GM18951 (cell line): ENCODE measurements around the gene HADHB.
"Not testable (repeated sequence)": the region's sequence is repeated elsewhere in the genome, so short reads cannot be mapped to it uniquely, and the experiment has no call there.

Source experiments
- POLR2A ChIP-seq: IDR thresholded peaks from 4 replicates; pipeline ENCODE4 v1.6.1; 2011; ENCODE audit warnings: mild to moderate bottlenecking; ENCODE audit not compliant: insufficient read length, insufficient read depth; ENCODE audit errors: extremely low read depth
- in situ Hi-C: fragments of 300-500 bp; cut with MboI; formaldehyde crosslinking; loops from one replicate; pipeline ENCODE4 v1.12.0; 2022; ENCODE audit warnings: low sequenced_read_pairs, mixed read lengths, inconsistent platforms; ENCODE audit not compliant: unreplicated experiment

The HADHB gene

DNA sequence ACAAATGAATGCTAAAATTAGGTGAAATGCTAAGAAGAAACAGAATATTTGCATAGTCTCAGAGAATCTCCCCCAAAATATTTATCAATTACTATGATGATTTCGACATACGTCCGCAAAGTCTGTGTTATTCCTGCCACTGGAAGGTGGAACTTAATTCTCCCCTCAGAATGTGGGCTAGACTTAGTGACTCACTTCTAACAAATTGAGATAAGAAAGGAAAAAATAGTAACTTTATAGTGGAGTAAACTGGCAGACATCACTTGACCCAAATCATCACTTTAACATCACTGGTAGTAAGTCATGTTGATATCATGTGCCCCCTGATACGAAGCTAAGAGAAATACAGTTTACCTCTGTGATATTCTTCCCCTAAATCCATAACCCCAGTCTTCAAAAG, 23.5 kb downstream of the HADHB start:
- TF ChIP-seq POLR2A, result no peak
- in situ Hi-C loops, result no loop called here

DNA sequence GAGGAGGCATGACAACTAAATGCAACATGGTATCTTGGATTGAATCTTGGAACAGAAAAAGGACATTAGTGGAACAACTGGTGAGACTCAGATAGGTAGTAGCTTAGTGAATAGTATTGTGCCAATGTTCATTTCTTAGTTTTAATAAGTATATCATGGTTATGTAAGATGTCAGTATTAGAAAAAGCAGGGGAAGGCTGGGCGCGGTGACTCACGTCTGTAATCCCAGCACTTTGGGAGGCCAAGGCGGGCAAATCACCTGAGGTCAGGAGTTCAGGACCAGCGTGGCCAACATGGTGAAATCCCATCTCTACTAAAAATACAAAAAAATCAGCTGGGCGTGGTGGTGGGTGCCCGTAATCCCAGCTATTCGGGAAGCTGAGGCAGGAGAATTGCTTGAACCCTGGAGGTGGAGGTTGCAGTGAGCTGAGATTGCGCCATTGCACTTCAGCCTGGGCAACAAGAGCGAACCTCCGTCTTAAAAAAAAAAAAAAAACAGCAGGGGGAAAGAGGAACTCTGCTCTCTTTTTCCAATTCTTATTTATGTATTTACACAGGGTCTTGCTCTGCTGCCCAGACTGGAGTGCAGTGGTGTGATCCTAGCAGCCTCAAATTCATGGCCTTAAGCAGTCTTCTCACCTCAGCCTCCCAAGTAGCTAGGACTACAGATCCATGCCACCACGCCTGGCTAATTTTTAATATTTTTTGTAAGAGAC, 24.1 kb downstream of the HADHB start:
- in situ Hi-C loops, result not testable (repeated sequence)

DNA sequence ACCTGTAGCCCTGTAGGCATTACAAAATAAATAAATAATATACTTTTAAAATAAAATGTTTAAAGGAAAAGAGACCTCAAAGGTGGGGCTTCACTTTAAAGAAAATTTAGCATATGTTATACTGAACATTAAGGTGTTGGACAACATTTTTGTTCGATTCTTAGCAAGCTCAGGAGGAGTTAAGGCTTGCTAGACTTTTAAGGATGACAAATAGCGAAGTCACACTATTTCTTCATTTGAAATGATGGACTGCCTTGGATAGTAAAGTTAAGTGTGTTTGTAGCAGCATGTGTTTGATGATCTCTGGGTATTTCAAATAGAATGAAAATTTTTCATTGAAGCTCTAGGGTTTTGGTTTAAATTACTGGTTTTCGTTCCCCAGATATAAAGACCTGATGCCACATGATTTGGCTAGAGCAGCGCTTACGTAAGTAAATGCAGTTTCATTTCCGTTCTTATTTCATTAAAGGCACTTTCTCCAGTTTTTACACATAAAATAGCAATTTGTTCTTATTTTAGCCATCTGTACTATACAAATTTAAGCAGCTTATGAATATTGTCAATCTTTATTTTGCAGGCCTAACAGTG, 24.9 kb downstream of the HADHB start:
- TF ChIP-seq POLR2A, result no peak
- in situ Hi-C loops, result no loop called here

DNA sequence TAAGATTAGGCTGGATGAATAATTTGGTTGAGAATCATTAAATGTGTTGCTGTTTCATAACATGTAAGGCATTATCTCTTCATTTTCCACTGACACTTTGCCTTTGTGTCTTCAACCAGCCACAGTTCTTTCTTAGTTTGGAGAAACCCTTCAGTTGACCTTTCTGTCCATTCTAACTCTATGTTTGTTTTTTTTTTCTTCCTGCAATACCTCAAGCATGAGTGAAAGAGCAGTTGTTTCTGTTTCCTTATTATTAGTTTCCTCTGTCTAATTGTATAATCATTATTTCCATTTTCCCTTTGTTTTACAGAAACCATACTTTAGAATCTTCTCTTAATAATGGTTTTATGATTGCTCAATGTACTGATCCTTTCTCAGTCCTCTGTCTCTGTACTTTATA, 25.6 kb downstream of the HADHB start:
- in situ Hi-C loops, result no loop called here
- no peak for TF ChIP-seq POLR2A

DNA sequence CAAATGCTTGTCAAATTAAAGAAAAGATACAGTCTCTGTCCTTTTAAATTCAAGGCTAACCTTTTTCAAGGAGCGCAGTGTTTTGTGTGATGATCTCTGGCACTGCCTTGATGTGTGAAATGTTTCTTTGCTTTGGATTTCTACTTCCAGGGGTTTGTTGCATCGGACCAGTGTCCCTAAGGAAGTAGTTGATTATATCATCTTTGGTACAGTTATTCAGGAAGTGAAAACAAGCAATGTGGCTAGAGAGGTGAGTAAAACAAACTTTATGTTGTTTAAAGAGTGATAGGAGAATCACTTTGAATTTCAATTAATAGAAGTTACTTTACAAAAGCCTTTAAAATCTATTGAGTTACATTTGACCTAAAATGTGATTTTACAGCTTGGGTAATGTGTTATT, 28.8 kb downstream of the HADHB start:
- TF ChIP-seq POLR2A, result no peak
- in situ Hi-C loops, result no loop called here

DNA sequence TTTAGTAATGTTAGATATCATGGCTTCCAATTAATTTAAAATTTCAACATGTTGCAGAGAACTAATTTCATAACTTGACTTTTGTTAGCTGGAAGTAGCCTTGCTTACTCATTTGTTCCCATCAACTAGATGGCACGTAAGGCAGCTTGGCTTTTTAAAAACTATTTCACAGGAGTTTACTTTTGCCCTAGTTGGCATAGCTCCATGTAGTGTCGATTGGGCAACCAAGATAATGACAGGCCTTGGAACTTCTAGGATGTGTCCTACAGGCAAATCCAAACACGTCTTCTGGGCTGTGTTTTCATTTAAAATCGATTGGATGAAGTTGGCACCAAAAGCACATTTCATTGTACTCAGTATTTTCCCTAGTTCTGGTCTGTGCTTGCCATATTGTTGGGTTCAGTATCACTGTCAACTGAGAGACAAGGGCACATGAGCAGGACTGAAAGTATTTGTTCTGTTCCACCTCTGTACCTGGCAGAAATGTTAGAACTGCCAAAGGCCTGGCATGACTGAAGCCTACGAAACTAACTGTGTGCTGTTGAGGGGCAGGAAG, 29.4 kb downstream of the HADHB start:
- in situ Hi-C loops, result no loop called here
- no peak for TF ChIP-seq POLR2A

DNA sequence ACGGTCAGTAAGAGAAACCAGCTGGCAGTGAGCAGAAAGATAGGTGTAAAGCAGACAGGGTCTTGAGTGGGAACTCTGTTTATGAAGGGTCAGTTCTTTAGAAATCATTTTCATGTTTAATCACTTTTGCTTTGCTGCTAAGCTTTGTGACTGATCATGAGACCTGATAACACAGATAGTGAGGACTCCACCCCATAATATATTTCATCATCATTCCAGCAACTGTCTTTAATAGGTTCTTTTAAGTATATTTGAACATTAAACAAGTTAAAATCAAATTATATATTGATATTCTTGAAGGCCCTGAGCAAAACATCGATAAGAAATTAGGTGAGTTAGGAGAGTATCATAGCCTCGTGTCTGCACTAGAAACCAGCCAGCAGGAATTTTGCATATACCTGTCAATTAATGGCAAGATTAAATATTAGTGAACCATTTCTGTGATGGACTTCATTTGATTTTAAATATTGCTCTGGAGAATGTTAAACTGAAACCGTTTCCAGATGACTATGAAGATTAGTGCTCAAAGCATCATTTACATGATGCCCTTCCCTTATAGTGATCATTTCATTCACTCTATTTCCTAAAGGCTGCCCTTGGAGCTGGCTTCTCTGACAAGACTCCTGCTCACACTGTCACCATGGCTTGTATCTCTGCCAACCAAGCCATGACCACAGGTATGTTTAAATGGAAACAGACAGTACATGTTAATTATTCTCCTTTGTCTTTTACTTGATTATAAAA, 31.9 kb downstream of the HADHB start:
- in situ Hi-C loops, result no loop called here
- TF ChIP-seq POLR2A, result no peak

DNA sequence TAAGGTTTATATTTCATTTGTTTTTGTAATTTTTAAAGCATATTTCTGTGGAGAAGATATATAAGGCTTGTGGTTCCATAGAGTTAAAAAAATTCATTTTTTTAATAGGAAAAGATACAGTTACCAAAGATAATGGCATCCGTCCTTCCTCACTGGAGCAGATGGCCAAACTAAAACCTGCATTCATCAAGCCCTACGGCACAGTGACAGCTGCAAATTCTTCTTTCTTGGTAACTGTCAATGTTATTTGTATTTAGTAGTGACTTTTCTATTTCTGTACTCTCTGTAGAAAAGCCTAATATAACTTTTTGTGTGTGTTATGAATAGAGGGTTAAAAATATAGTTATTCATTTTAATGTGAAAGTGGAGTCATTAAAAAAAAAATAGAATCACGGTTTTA, 35.1 kb downstream of the HADHB start:
- in situ Hi-C loops, result no loop called here
- TF ChIP-seq POLR2A, result no peak

DNA sequence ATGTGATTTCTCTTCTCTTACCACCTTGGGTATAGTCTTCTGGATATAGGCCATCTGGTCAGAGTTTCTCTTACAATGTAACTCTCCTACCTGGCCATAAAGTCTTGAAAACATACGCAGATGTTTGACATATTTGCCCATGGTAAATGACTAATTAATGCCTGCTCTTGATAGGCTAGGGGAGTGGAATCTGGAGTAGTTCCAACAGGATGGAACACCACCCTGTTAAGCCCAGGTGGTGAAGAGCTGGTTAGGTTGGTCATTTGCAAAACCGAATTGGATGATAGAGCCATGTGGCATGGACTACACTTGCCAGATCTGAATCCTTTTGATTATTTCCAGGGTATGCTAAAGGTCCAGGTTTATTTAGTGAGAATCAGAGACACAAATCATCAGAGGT, 36.5 kb downstream of the HADHB start:
- in situ Hi-C loops, result no loop called here
- no peak for TF ChIP-seq POLR2A

DNA sequence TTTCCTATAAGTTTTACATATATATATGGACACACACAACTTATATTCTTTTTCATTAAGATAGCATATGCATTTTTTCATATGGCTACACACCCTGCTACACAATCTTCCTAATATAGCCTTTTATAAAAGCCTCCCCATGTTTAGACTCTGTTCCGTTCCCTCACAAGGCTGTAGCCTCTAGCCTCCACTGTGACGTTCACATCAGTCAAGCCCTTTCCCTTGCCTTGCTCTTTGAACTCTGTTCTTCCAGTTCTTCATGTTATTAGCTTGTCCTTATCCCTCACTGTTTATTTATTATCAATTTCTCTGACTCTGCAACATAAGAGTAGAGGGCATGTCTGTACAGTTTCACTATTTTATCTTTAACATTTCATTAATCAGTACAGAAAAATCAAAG, 38.9 kb downstream of the HADHB start:
- TF ChIP-seq POLR2A, result no peak
- in situ Hi-C loops, result no loop called here

DNA sequence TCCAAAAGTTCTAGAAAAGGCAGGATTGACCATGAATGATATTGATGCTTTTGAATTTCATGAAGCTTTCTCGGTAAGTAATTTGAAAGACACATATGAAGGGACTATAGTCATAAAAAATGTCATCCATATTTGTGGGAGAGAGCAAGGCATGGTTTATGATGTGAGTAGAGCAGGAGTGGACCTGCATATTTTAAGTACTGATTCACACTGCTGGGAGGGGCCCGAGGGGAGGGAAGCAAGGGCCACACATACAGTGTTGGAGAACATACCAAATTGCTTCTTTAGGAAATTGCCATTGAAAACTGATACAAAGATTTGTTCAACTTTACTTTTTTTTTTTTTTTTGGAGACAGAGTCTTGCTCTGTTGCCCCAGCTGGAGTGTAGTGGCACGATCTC, 39.4 kb downstream of the HADHB start:
- no peak for TF ChIP-seq POLR2A
- in situ Hi-C loops, result no loop called here

DNA sequence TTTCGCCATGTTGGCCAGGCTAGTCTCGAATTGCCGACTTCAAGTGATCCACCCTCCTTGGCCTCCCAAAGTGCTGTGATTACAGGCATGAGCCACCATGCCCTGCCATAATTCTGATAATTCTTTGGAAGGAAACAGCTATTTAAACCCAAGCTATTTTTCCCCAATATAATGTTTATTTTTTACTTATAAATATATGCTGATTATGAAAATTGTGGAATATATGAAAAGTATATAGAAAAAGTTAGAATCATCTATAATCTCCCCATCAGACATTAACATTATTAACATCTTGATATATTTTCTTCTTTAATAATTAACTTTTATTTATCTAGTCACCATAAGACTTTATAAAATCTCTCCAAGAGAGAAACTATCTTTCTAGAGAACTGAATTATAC, 41.2 kb downstream of the HADHB start:
- TF ChIP-seq POLR2A, result no peak
- in situ Hi-C loops, result no loop called here

DNA sequence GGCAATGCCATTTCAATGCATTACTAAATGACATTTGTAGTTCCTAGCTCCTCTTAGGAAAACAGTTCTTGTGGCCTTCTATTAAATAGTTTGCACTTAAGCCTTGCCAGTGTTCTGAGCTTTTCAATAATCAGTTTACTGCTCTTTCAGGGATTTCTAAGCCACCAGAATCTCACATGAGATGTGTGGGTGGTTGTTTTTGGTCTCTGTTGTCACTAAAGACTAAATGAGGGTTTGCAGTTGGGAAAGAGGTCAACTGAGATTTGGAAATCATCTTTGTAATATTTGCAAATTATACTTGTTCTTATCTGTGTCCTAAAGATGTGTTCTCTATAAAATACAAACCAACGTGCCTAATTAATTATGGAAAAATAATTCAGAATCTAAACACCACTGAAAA, 45.3 kb downstream of the HADHB start:
- no peak for TF ChIP-seq POLR2A
- in situ Hi-C loops, result no loop called here

DNA sequence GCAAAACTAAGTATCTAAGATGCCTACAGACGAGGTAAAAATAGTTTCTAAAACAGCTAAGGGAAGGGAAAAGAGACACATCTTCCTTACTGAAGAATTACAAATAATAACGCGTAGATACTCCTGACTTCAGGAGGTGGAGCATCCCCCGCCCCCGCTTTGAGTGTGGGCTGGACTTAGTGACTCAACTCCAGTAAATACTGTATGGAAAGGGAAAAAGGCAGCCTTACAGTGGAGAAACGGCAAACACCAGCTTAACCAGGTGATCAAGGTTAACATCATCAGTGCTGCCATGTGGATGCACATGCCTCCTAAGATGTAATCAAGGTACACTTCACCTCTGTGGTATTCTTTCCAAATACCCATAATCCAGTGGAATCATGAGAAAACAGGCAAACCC, 47.9 kb downstream of the HADHB start:
- no peak for TF ChIP-seq POLR2A
- in situ Hi-C loops, result no loop called here
